Left lung (tissue), 10 donors: ENCODE measurements around the gene MUS81. TPM values are rescaled to one million over a fixed set of nuclear protein-coding genes. Genes with fewer than 3 reads are reported as not detected.

ENCODE experiments used
- ATAC-seq: fragments of 200-7000 bp; cut with Tn5 transposase; one replicate; pipeline ENCODE4 v1.9.1; 2020; ENCODE audit warnings: moderate library complexity
- DNase-seq, 4 donors: peaks; one replicate each; pipeline ENCODE4 v3.0.0-alpha.2; 2013 to 2020
- H3K27ac ChIP-seq, 2 donors: fragments of 200-600 bp; sonication (generic) in 1 of 2; one replicate each; pipeline versions ENCODE4 v1.5.0 to v1.8.0; 2020 to 2021
- H3K27me3 ChIP-seq, 2 donors: fragments of 200-600 bp; sonication (generic) in 1 of 2; one replicate each; pipeline versions ENCODE4 v1.5.0 to v1.8.0; 2020 to 2021
- H3K36me3 ChIP-seq, 2 donors: fragments of 200-600 bp; sonication (generic) in 1 of 2; one replicate each; pipeline versions ENCODE4 v1.5.0 to v1.8.0; 2020 to 2021
- H3K4me1 ChIP-seq, 2 donors: fragments of 200-600 bp; one replicate each; pipeline ENCODE4 v1.8.0; 2021
- H3K4me3 ChIP-seq, 2 donors: fragments of 200-600 bp; sonication (generic) in 1 of 2; one replicate each; pipeline versions ENCODE4 v1.5.0 to v1.8.0; 2020 to 2021; ENCODE audit warnings: mild to moderate bottlenecking in 1 of 2
- H3K9me3 ChIP-seq, 2 donors: fragments of 200-600 bp; sonication (generic) in 1 of 2; one replicate each; pipeline versions ENCODE4 v1.5.0 to v1.8.0; 2020 to 2021
- intact Hi-C, 2 donors: fragments of 100-400 bp; cut with DNase I; formaldehyde crosslinking; loops; one replicate each; pipeline versions ENCODE4 v1.11.2 to v1.14.2; 2022
- polyA plus RNA-seq, 6 donors: library from polyadenylated mRNA; unstranded; fragments of 120-200 nt; gene quantifications; one replicate each; pipeline ENCODE4 v1.2.1, GENCODE V29; 2013; ENCODE audit not compliant: insufficient read length in 6 of 6
- total RNA-seq, 2 donors: library from RNA; stranded (reverse); fragmentation: NEBNext Ultra II Directional; extraction: Animal tissue kit (Norgen Biotek cat#: 25700); gene quantifications; one replicate each; pipeline ENCODE4 v1.2.1, GENCODE V29; 2021
- TF ChIP-seq, protein P1 (sequence below), 2 donors: fragments of 200-600 bp; sonication (generic) in 1 of 2; IDR thresholded peaks; one replicate each; pipeline versions ENCODE4 v1.5.0 to v1.8.0; 2021; ENCODE audit warnings: antibody characterized with exemption in 2 of 2
- donor health status: DM: no; HTN: yes; CAD: no.
- donor health status: DM: no; HTN: no; CAD: no.

Gene MUS81
- total and polyA plus RNA-seq, 8 donors, result 43.4 to 55.0 (median 50.9) TPM

DNA sequence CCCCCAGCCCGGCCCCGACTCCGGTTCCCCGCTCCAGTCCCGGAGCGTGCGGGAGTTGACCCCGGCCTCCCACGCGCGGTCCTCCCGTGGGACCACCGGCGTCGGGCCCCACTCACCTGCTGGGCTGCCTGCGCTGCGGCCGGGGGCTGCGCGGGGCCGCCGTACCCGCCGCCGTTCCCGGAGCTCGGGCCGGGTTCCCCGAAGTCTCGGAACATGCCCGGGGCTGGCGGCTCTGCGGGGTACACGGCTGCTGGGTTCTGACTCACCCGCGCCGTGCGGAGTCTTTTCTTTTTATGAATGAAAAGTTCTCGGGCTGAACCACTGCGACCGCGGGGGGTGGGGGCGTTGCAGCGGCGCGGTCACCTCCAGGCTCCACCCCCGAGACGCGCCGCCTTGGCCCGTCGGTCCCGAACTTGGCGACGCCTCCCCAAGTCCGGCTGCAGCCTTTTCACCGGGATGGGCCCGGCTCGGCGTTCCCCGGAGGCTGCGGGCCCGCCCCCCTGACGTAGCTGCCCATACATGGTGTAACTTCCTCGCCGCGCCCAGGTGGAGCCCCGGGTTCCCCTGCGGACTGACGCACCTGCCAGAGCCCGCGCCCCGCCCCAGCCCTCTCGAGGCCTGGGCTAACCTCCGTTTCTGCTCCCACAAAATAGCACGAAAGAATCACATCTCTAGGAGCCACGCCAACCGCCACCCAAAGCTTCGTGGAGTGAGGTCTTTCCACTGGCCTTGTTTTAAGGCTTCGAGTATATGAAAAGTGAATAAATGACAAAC, 40.1 kb downstream of the MUS81 start, which contains the start of gene FOSL1:
TSS of gene FOSL1 (minus strand) at position 264 of the 774 bp plus-strand sequence. CDS start at position 215, 49 bp downstream.
- Histone ChIP-seq H3K4me1 (peaks cover 9 to 48% of the 10 kb centered on the region in 2 donors), H3K27me3 (peaks cover 0 to 7% of the 10 kb centered on the region in 2 donors), H3K4me3 (peak within 1 kb of the TSS; percentile 43 to 70), H3K27ac (peak within 1 kb of the TSS; percentile 34 to 89), H3K9me3 (no peaks in the 10 kb centered on the region), H3K36me3 (peaks cover 0 to 18% of the 10 kb centered on the region in 2 donors)
- TF ChIP-seq, protein P1, sequence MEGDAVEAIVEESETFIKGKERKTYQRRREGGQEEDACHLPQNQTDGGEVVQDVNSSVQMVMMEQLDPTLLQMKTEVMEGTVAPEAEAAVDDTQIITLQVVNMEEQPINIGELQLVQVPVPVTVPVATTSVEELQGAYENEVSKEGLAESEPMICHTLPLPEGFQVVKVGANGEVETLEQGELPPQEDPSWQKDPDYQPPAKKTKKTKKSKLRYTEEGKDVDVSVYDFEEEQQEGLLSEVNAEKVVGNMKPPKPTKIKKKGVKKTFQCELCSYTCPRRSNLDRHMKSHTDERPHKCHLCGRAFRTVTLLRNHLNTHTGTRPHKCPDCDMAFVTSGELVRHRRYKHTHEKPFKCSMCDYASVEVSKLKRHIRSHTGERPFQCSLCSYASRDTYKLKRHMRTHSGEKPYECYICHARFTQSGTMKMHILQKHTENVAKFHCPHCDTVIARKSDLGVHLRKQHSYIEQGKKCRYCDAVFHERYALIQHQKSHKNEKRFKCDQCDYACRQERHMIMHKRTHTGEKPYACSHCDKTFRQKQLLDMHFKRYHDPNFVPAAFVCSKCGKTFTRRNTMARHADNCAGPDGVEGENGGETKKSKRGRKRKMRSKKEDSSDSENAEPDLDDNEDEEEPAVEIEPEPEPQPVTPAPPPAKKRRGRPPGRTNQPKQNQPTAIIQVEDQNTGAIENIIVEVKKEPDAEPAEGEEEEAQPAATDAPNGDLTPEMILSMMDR (IDR thresholded peaks at IDR 0.05), result no peak
- ATAC-seq (peak; percentile 94), DNase-seq (peak in 3 of 4 donors; percentile 86 to 98 (median 94))
- intact Hi-C loops, result no loop called here

DNA sequence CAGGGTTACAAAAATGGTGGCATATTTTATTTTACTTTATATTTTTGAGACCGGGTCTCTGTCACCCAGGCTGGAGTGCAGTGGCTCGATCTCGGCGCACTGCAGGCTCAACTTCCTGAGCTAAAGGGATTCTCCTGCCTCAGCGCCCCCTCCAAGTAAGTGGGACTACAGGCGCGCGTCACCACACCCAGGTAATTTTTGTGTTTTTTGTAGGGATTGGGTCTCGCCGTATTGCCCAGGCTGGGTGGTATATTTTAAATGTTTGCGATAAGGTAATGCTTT, 40.6 kb downstream of the MUS81 start:
- peak overlapping the region in 1 of 2 donors; percentile 70 for H3K4me3 ChIP-seq
- H3K36me3 ChIP-seq, result peaks cover 0 to 13% of the 10 kb centered on the region in 2 donors
- DNase-seq (no peak), ATAC-seq (no peak)
- peaks cover 0 to 7% of the 10 kb centered on the region in 2 donors for H3K27me3 ChIP-seq
- intact Hi-C loops, result no loop called here
- TF ChIP-seq, protein P1 (IDR thresholded peaks at IDR 0.05), result no peak
- H3K27ac ChIP-seq, result peak overlapping the region in 1 of 2 donors; percentile 89
- no peaks in the 10 kb centered on the region for H3K9me3 ChIP-seq
- H3K4me1 ChIP-seq, result peaks cover 9 to 42% of the 10 kb centered on the region in 2 donors

DNA sequence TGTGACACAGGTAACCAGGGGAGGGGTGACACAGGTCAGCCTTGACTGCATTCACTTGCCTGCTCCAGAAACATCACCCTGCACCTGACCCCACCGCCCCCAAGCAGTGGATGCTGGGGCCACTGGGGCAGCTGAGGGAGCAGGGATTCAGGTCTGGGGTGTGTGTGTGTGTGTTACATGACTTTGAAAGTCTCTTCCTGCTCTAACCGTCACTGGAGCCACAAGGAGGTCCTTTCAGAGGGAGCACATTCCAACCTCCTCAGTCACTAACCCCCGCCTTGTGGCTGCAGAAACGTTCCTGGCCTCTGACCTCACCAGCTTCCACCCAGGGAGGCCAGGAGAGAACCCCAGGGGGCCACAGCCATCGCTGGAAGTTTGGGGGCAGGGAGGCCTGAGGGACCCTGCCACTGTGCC, 42.8 kb downstream of the MUS81 start:
- no peak overlapping the region for H3K4me3 ChIP-seq
- peaks cover 9 to 25% of the 10 kb centered on the region in 2 donors for H3K4me1 ChIP-seq
- no peaks in the 10 kb centered on the region for H3K9me3 ChIP-seq
- no peak overlapping the region for H3K27ac ChIP-seq
- peaks cover 0 to 7% of the 10 kb centered on the region in 2 donors for H3K27me3 ChIP-seq
- no peaks in the 10 kb centered on the region for H3K36me3 ChIP-seq
- no peak for DNase-seq
- intact Hi-C loops, result no loop called here
- TF ChIP-seq, protein P1 (IDR thresholded peaks at IDR 0.05), result no peak
- peak; percentile 15 for ATAC-seq

DNA sequence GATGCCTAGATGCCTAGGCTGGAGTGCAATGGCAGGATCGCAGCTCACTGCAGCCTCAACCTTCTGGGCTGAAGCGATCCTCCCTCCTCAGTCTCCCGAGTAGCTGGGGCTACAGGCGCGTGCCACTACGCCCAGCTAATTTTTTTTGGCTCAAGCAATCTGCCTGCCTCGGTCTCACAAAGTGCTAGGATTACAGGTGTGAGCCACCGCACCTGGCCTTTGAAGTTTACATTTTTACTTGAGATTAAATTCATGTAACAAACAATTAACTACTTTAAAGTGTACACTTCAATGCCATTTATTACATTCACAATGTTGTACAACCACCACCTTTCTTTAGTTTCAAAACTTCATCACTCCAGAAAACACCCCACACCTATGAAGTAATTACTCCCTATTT, 43.5 kb downstream of the MUS81 start:
- H3K4me3 ChIP-seq, result no peak overlapping the region
- no peaks in the 10 kb centered on the region for H3K9me3 ChIP-seq
- TF ChIP-seq, protein P1 (IDR thresholded peaks at IDR 0.05), result no peak
- intact Hi-C loops, result no loop called here
- H3K27me3 ChIP-seq, result peaks cover 0 to 7% of the 10 kb centered on the region in 2 donors
- H3K36me3 ChIP-seq, result no peaks in the 10 kb centered on the region
- no peak overlapping the region for H3K27ac ChIP-seq
- DNase-seq (no peak), ATAC-seq (no peak)
- H3K4me1 ChIP-seq, result peaks cover 9 to 19% of the 10 kb centered on the region in 2 donors

DNA sequence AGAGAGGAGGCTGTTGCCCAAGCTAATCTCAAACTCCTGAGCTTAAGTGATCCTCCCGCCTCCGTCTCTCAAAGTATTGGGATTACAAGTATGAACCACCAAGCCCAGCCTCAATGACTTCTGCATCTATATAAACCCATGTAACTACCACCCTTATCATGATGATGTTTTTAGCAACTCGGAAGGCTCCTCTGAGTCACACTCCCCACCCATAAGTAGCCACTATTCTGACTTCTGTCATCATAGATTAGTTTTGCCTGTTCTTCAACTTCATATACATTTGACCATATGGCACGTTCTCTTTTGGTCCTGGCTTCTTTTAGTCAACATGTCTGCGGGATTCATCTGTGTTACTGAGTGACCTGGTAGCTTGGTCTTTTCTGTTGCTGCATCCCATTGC, 46.4 kb downstream of the MUS81 start:
- Histone ChIP-seq H3K27me3 (peaks cover 0 to 9% of the 10 kb centered on the region in 2 donors), H3K4me3 (no peak overlapping the region), H3K9me3 (no peaks in the 10 kb centered on the region), H3K36me3 (no peaks in the 10 kb centered on the region), H3K27ac (no peak overlapping the region), H3K4me1 (peaks cover 4 to 6% of the 10 kb centered on the region in 2 donors)
- TF ChIP-seq, protein P1 (IDR thresholded peaks at IDR 0.05), result no peak
- intact Hi-C loops, result no loop called here
- ATAC-seq (no peak), DNase-seq (no peak)
